GM19467 (cell line): ENCODE results near the gene CCDC88C.

Source experiments
- ATAC-seq: cut with Tn5 transposase; IDR thresholded peaks from one replicate; pipeline ENCODE4 v1.9.1; 2021; ENCODE audit warnings: mild to moderate bottlenecking, moderate library complexity; ENCODE audit not compliant: unreplicated experiment

The CCDC88C gene

GRCh38 chr14:91380610-91381371 is 36.8 kb downstream of the CCDC88C start:
- no peak for ATAC-seq

DNA sequence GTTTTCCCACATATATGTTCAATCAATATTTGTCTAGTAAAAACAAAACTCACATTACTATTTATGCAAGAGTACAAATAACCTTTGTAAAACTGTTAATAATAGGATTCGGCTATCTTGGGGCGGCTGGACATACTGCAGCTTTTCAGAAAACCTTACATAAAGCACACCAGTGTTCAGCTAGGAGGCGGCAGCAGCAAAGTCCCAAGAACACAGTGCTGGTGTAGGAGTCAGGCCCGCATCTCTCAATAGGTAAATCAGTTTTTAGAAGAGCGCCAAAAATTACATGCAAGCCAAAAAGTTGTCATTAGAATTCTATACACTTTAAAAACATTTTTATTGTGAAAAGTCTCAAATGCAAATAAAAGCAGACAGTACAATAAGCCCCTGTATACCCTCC is 37.5 kb downstream of the CCDC88C start:
- ATAC-seq, result no peak

GRCh38 chr14:91379579-91379932 is 38.1 kb downstream of the CCDC88C start:
- ATAC-seq, result no peak

GRCh38 chr14:91378930-91379578 is 38.6 kb downstream of the CCDC88C start:
- ATAC-seq, result no peak

- ATAC-seq, result no peak
Observed at GRCh38 chr14:91377700-91378652, 39.6 kb downstream of the CCDC88C start.

- no peak for ATAC-seq
Observed at GRCh38 chr14:91376547-91377477, 40.8 kb downstream of the CCDC88C start.

DNA sequence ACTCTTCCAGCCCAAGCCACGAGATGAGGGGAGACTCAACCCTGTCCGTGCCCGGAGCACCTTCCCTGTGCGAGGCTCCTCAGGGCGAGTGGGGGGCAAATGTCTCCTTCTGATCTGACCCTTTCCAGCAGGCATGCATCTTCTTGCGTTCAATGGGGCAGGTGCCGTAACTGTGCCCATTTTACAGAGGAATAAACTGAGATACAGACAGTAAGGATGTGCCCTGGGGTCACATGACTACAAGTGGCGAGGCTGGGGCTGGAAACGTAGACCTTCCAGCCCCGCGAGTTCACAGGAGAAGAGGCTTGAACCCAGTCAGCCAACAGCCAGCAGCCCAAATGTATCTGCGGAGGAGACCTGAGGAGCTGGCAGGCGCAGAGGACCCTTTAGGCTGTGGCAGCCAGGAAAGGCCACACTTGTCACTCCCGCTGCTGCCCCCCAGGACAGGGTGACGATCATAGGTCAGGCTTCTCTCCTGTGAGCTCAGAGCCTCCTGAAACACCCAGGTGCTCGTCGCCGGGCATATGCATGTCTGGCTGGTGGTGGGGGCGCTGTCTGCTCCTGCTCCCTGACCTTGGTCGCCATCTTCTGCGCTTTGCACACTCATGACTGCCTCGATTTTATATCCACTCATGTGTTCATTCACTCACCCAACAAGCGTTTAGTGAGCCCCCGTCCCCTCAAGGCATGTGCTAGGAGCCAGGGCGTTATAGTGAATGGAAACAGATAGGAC is 41.7 kb downstream of the CCDC88C start:
- no peak for ATAC-seq

- ATAC-seq, result no peak
Observed at GRCh38 chr14:91374879-91375702, 42.5 kb downstream of the CCDC88C start.

DNA sequence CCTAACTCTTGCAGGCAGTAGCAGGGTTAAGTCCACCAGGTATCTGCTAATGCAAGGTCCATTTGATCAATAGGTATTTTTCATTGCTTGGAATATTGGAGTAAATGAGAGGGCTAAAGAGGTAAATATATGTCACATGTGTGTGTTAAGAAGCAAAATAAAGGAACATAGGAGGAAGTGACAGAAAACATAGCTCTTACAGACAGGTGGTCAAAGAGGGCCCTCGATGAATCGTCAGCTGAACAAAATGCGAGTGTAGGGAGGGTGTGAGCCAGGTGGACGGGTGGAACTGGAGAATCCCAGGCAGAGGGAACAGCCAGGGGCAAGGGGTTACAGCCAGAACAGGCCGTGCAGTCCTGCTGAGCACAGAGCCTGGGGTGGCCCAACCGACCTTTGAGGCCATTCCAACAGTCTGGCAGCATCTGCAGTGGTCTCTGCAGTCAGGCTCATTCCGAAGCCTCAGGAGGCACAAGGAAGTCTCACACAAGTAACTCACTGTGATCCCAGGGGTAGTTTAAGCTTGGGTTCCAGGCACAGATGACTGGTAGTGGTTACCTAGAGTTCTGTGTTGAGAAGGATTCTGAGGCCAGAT is 43.2 kb downstream of the CCDC88C start:
- no peak for ATAC-seq

DNA sequence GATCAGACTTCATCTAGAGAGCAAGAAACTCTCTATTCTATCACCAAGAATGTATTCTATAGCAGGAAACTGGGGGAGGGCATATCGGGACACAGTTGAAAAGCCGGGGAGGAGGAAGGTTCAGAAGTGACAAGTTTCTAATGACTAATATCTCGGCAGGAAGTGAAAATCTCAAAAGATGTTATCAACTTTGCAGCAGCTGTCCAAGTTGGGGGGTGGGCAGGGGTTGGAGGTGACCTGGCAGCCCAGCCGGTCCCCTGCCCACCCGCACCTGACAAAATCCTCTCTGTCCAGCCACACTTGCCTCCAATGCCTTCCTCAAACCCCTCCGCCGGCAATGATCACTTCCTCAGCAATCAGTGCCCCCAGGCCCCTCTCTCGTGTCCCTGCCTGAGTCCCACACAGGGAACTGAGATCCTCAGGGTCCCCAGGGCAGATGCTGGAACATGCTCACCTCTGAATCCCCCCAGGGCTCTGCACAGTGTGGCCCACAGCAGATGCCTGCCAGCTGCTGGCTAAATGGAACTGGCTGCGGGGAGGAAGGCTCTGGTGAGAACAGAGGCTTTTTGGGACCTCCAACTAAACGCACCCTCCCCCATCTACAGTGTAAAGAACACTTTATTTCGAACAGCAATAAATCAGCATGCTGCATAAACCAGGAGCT is 43.9 kb downstream of the CCDC88C start:
- peak; percentile 53 for ATAC-seq

DNA sequence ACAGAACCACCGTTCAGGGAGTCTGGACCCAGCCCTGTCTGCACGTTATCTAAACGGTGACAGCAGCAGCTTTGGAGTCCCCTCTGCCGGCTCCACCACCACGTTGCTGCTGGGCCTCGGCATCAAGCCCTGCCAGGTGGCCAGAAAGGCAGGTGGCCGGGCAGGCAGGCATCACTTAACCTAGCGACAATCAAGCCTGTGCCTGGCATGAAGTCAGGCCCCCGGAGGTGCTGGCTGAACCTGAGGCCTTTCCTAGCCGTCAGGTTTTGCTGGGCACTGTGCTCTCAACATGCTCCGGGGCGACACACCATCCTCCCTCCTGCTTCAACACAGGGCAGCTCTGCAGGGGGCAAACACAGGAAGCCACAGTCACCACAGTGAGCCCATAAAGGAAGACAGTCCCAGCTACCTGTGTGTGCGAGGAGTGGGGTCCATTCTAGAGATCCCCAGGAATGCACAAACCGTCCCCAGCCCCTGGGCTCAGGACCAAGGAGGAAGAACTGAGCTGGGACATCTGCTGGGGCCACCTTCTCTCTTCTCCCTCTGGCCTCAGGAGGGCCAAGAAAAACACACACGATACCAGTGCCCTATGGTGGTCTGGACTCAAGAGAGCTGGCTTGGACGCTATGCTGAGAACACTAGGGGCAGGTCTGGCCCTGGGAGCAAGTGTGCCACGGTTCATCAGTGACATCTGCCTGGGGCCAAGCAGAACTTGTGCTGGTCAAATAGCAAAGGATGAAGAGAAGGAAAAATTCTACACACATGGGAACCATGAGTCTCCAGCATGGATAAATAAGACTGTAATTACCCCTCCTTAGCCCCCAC is 44.7 kb downstream of the CCDC88C start:
- peak; percentile 18 for ATAC-seq

DNA sequence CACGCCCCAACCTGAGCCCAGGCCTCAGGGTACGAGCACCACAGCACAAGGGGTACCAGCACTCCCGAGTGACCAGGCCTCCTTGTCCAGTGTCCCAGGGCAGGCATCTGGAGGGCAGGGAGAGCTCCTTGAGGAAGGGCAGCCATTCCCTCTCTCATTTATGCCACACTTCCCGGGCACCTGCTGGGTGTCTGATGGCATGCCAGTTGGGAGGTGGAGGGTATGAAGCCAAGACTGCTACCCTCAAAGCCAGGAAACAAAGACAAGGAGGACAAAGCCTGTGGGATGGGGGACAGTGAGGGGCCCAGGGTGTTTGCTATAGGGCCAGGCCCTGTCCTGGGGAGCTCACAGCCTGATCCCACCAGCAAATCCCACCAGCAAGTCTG is 45.6 kb downstream of the CCDC88C start:
- no peak for ATAC-seq

- no peak for ATAC-seq
Observed at GRCh38 chr14:91371011-91371989, 46.3 kb downstream of the CCDC88C start.

- ATAC-seq, result no peak
Observed at GRCh38 chr14:91369628-91370445, 47.8 kb downstream of the CCDC88C start.

DNA sequence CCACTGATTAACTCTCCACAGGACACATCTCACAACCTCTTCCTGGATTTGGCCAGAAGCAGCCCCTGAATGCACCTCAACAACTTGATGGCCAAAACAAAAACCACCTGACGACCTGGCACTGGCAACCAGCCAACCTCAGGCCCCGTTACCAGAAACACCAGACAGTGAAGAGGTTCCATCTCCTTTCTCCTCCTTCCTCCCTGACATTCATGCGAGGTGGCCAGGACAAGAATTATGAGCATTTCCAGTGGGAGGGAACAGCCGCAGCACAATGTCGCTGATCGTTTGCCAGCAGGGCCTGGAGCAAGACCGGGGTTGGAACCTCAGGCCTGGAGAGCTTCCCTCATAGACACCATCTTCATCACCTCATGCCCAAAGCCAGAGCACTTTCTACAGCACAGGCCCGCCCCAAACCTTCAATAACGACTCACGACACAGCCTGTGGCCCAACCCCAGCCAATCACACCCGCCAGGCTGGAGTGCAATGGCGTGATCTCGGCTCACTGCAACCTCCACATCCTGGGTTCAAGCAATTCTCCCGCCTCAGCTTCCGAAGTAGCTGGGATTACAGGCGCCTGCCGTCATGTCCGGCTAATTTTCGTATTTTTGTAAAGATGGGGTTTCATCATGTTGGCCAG is 48.7 kb downstream of the CCDC88C start:
- ATAC-seq, result no peak
